Thyroid gland (tissue), 4 donors: ENCODE results near the gene FOXK1. TPM values are rescaled to one million over a fixed set of nuclear protein-coding genes. Genes with fewer than 3 reads are reported as not detected.

Experiments
- DNase-seq, 2 donors: peaks; one replicate each; pipeline ENCODE4 v3.0.0-alpha.2; 2019
- H3K27ac ChIP-seq, 3 donors: fragments of 200-600 bp; sonication (generic); 1 replicate in 2 of 3; 2 replicates in 1 of 3; pipeline ENCODE4 v1.5.1; 2016 to 2019; ENCODE audit warnings: mild to moderate bottlenecking in 1 of 3, moderate library complexity in 1 of 3
- H3K27me3 ChIP-seq: fragments of 200-600 bp; sonication (generic); one replicate; pipeline ENCODE4 v1.5.1; 2019
- H3K36me3 ChIP-seq, 2 donors: fragments of 200-600 bp; sonication (generic); one replicate each; pipeline ENCODE4 v1.5.1; 2016 to 2019
- H3K4me1 ChIP-seq, 2 donors: fragments of 200-600 bp; sonication (generic); one replicate each; pipeline ENCODE4 v1.5.1; 2017 to 2019
- H3K4me3 ChIP-seq, 3 donors: fragments of 200-600 bp; sonication (generic); replicated peaks in 1 of 3; 1 replicate in 2 of 3; 2 replicates in 1 of 3; pipeline ENCODE4 v1.5.1; 2016; ENCODE audit warnings: mild to moderate bottlenecking in 1 of 3
- H3K9me3 ChIP-seq: fragments of 200-600 bp; sonication (generic); one replicate; pipeline ENCODE4 v1.5.1; 2017
- CTCF ChIP-seq, 6 experiments: fragments of 200-600 bp in 3 of 6; fragments of 450-650 bp in 3 of 6; sonication (generic) in 3 of 6; IDR thresholded peaks; one replicate each; pipeline ENCODE4 v1.5.1; 2016 to 2019; ENCODE audit warnings: antibody characterized with exemption in 6 of 6, mild to moderate bottlenecking in 2 of 6, inconsistent platforms in 1 of 6, moderate library complexity in 1 of 6
- POLR2A ChIP-seq, 2 donors: fragments of 450-650 bp; IDR thresholded peaks; one replicate each; pipeline ENCODE4 v1.6.1; 2017; ENCODE audit warnings: antibody characterized with exemption in 2 of 2, mild to moderate bottlenecking in 2 of 2, moderate library complexity in 1 of 2
- WGBS, 2 donors: methylation state at CpG; one replicate each; pipeline ENCODE4 v1.1.5; 2017; 5-methylcytosine and 5-hydroxymethylcytosine counted together
- intact Hi-C: fragments of 100-400 bp; cut with DNase I; formaldehyde crosslinking; loops from one replicate; pipeline ENCODE4 v1.15.1; 2023
- total RNA-seq, 4 donors: library from RNA; depleted of rRNA; stranded (reverse); fragments of >200 nt; gene quantifications; one replicate each; pipeline ENCODE4 v1.2.3, GENCODE V29; 2016

FOXK1 gene
- total RNA-seq, 4 donors from 2014 or later: 15.0 to 33.0 (median 20.7) TPM

GRCh38 chr7:4706384-4707216 is 24.5 kb downstream of the FOXK1 start:
- Histone ChIP-seq H3K27me3 (no peaks in the 10 kb centered on the region), H3K9me3 (no peaks in the 10 kb centered on the region), H3K4me1 (peaks cover 0 to 21% of the 10 kb centered on the region in 2 donors), H3K4me3 (no peak overlapping the region), H3K27ac (peak overlapping the region in 1 of 3 donors; percentile 13), H3K36me3 (no peaks in the 10 kb centered on the region)
- TF ChIP-seq POLR2A (IDR thresholded peaks at IDR 0.05) (no peak), CTCF (IDR thresholded peaks at IDR 0.05) (no peak)
- WGBS, 2 donors: 61 to 69% methylated on average over 21 of the region's 21 CpGs
- DNase-seq: no peak
- intact Hi-C loops: no loop called here

GRCh38 chr7:4707217-4707741 is 25.2 kb downstream of the FOXK1 start:
- no peaks in the 10 kb centered on the region for H3K36me3 ChIP-seq
- no peak for DNase-seq
- intact Hi-C loops: no loop called here
- no peaks in the 10 kb centered on the region for H3K9me3 ChIP-seq
- H3K27ac ChIP-seq: peak overlapping the region in 1 of 3 donors; percentile 10
- H3K4me3 ChIP-seq: no peak overlapping the region
- H3K4me1 ChIP-seq: peaks cover 0 to 23% of the 10 kb centered on the region in 2 donors
- TF ChIP-seq POLR2A (IDR thresholded peaks at IDR 0.05) (no peak), CTCF (IDR thresholded peaks at IDR 0.05) (no peak)
- H3K27me3 ChIP-seq: no peaks in the 10 kb centered on the region
- 77 to 83% methylated on average over 22 of the region's 22 CpGs for WGBS, 2 donors

GRCh38 chr7:4707980-4708411 is 25.9 kb downstream of the FOXK1 start:
- intact Hi-C loops: no loop called here
- H3K4me3 ChIP-seq: no peak overlapping the region
- peaks cover 0 to 23% of the 10 kb centered on the region in 2 donors for H3K4me1 ChIP-seq
- no peaks in the 10 kb centered on the region for H3K27me3 ChIP-seq
- no peak for DNase-seq
- 75 to 87% methylated on average over 12 of the region's 12 CpGs for WGBS, 2 donors
- no peaks in the 10 kb centered on the region for H3K36me3 ChIP-seq
- TF ChIP-seq CTCF (IDR thresholded peaks at IDR 0.05) (no peak), POLR2A (IDR thresholded peaks at IDR 0.05) (no peak)
- H3K27ac ChIP-seq: peak overlapping the region in 2 of 3 donors; percentile 10 to 12
- H3K9me3 ChIP-seq: no peaks in the 10 kb centered on the region

- 84 to 94% methylated on average over 14 to 22 of the region's 22 CpGs for WGBS, 2 donors
- TF ChIP-seq CTCF (IDR thresholded peaks at IDR 0.05) (no peak), POLR2A (IDR thresholded peaks at IDR 0.05) (no peak)
- intact Hi-C loops: no loop called here
- no peaks in the 10 kb centered on the region for H3K9me3 ChIP-seq
- DNase-seq: no peak
- H3K27ac ChIP-seq: no peak overlapping the region
- H3K4me3 ChIP-seq: no peak overlapping the region
- peaks cover 0 to 17% of the 10 kb centered on the region in 2 donors for H3K4me1 ChIP-seq
- no peaks in the 10 kb centered on the region for H3K36me3 ChIP-seq
- H3K27me3 ChIP-seq: no peaks in the 10 kb centered on the region
These were observed 27.1 kb downstream of the FOXK1 start for GRCh38 chr7:4709187-4709586.

GRCh38 chr7:4711093-4711492 is 29.0 kb downstream of the FOXK1 start:
- H3K27ac ChIP-seq: no peak overlapping the region
- TF ChIP-seq POLR2A (IDR thresholded peaks at IDR 0.05) (no peak), CTCF (IDR thresholded peaks at IDR 0.05) (no peak)
- peaks cover 4 to 28% of the 10 kb centered on the region in 2 donors for H3K4me1 ChIP-seq
- no peaks in the 10 kb centered on the region for H3K27me3 ChIP-seq
- no peaks in the 10 kb centered on the region for H3K9me3 ChIP-seq
- no peaks in the 10 kb centered on the region for H3K36me3 ChIP-seq
- no peak overlapping the region for H3K4me3 ChIP-seq
- no peak for DNase-seq
- WGBS, 2 donors: 95 to 98% methylated on average over 10 of the region's 10 CpGs
- intact Hi-C loops: no loop called here
